ENCODE measurements around the gene TNFRSF8.
A peak's percentile ranks its signal among the peaks of the same experiment; 100 is the strongest.
"Not testable (repeated sequence)": the region's sequence is repeated elsewhere in the genome, so short reads cannot be mapped to it uniquely, and the experiment has no call there.

TNFRSF8 gene

DNA sequence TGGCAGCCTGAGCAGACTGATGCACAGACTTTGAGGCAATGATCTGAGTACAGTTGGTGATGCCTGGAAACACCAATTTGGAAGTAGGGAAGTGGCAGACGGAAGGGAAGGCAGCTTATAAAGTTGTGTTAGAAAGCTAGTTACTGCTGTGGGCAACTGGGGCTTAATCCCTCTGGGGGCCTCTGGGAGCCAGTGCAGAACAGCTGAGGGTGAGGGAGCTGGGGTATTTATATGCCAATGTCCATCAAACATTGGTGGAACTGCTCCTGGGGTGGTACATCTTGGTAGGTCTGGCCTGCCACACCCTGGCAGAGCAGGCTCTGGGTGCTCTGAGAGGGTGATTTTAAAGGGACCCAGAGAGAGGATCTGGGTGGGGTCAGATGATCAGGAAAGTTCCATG lies 28.1 kb downstream of the TNFRSF8 start:
- no peak for DNase-seq (ENCODE audit: low read depth in 1 of 2, low spot score in 1 of 2)
- in situ Hi-C loops (cut with HindIII; ENCODE audit: low pct_unique_long_range_greater_than_20kb, low sequenced_read_pairs): no loop called here
- TF ChIP-seq JUND (IDR thresholded peaks at IDR 0.05; ENCODE audit: low read depth): no peak

DNA sequence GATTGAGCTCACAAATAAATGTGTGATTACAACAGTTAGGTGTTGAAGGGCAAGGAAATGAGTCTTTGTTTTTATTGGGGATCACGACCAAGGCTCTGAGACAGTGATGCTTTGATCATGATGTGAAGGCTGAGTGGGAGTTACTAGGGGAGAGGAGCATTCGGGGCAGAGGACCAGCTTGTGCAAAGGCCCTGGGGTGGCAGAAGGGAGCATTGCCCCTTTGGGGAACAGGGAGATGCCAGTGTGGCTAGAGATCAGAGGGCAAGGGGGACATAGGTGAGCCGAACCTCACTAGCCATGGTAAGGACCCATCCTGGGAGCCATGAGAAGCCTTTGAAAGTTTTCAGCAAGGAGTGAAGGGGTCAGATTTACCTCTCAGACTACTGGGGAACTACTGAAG lies 31.1 kb downstream of the TNFRSF8 start:
- no peak for DNase-seq (ENCODE audit: low read depth in 1 of 2, low spot score in 1 of 2)
- TF ChIP-seq JUND (IDR thresholded peaks at IDR 0.05; ENCODE audit: low read depth): no peak
- in situ Hi-C loops (cut with HindIII; ENCODE audit: low pct_unique_long_range_greater_than_20kb, low sequenced_read_pairs): no loop called here

GRCh38 chr1:12095452-12096263 lies 32.6 kb downstream of the TNFRSF8 start:
- no peak for DNase-seq (ENCODE audit: low read depth in 1 of 2, low spot score in 1 of 2)
- TF ChIP-seq JUND (IDR thresholded peaks at IDR 0.05; ENCODE audit: low read depth): no peak
- in situ Hi-C loops (cut with HindIII; ENCODE audit: low pct_unique_long_range_greater_than_20kb, low sequenced_read_pairs): no loop called here

- in situ Hi-C loops (cut with HindIII; ENCODE audit: low pct_unique_long_range_greater_than_20kb, low sequenced_read_pairs): no loop called here
- DNase-seq (ENCODE audit: low read depth in 1 of 2, low spot score in 1 of 2): no peak
- no peak for TF ChIP-seq JUND (IDR thresholded peaks at IDR 0.05; ENCODE audit: low read depth)
Measured at GRCh38 chr1:12096615-12097014, 33.5 kb downstream of the TNFRSF8 start.

DNA sequence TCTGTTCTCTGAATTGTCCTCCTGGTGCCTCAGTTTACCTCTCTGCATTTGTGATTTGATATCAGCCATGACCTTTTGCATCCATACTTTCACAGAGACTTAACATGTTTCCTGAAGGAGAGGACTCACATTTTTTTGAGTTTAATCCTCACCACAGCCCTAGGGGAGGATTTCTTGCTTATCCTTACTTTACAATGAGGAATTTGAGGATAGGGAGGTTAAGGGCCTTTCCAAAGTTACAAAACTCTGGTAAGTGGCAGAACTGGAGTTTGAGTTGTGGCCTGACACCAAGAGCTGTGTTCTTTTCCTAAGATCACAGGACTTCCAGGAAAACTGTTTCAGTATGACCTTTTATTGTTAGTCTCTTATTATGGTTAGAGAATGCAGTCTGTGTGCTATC lies 34.2 kb downstream of the TNFRSF8 start:
- in situ Hi-C loops (cut with HindIII; ENCODE audit: low pct_unique_long_range_greater_than_20kb, low sequenced_read_pairs): no loop called here
- no peak for TF ChIP-seq JUND (IDR thresholded peaks at IDR 0.05; ENCODE audit: low read depth)
- no peak for DNase-seq (ENCODE audit: low read depth in 1 of 2, low spot score in 1 of 2)

GRCh38 chr1:12098786-12099185 lies 35.7 kb downstream of the TNFRSF8 start:
- in situ Hi-C loops (cut with HindIII; ENCODE audit: low pct_unique_long_range_greater_than_20kb, low sequenced_read_pairs): no loop called here
- TF ChIP-seq JUND (IDR thresholded peaks at IDR 0.05; ENCODE audit: low read depth): no peak
- no peak for DNase-seq (ENCODE audit: low read depth in 1 of 2, low spot score in 1 of 2)

DNA sequence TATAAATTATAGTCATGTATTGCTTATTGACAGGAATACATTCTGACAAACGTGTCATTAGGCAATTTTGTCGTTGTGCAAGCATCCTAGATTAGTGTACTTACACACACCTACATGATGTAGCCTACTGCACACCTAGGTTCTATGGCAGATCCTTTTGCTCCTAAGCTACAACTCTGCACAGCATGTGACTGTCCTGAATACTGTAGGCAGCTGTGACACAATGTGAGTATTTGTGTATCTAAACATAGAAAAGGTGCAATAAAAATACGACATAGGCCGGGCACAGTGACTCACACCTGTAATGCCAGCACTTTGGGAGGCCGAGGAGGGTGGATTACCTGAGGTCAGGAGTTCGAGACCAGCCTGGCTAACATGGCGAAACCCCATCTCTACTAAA lies 36.5 kb downstream of the TNFRSF8 start:
- no peak for TF ChIP-seq JUND (IDR thresholded peaks at IDR 0.05; ENCODE audit: low read depth)
- in situ Hi-C loops (cut with HindIII; ENCODE audit: low pct_unique_long_range_greater_than_20kb, low sequenced_read_pairs): no loop called here
- DNase-seq (ENCODE audit: low read depth in 1 of 2, low spot score in 1 of 2): no peak

DNA sequence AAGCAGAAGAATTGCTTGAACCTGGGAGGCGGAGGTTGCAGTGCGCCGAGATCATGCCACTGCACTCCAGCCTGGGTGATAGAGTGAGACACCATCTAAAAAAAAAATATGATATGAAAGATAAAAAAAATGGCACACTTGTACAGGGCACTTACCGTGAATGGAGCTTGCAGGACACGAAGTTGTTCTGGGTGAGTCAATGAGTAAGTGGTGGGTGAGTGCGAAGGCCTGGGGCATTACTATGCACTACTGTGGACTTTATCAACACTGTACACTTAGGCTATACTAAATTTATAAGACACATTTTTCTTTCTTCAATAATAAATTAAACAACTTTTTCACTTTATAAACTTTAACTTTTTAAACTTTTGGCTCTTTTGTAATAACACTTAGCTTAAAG lies 37.0 kb downstream of the TNFRSF8 start:
- TF ChIP-seq JUND (IDR thresholded peaks at IDR 0.05; ENCODE audit: low read depth): no peak
- in situ Hi-C loops (cut with HindIII; ENCODE audit: low pct_unique_long_range_greater_than_20kb, low sequenced_read_pairs): no loop called here

GRCh38 chr1:12101120-12101519 lies 38.0 kb downstream of the TNFRSF8 start:
- in situ Hi-C loops (cut with HindIII; ENCODE audit: low pct_unique_long_range_greater_than_20kb, low sequenced_read_pairs); DNase-seq (ENCODE audit: low read depth in 1 of 2, low spot score in 1 of 2): not testable (repeated sequence)

More for the DNA sequence above, 37.0 kb downstream of the TNFRSF8 start:
- DNase-seq (ENCODE audit: low read depth in 1 of 2, low spot score in 1 of 2): no peak

DNA sequence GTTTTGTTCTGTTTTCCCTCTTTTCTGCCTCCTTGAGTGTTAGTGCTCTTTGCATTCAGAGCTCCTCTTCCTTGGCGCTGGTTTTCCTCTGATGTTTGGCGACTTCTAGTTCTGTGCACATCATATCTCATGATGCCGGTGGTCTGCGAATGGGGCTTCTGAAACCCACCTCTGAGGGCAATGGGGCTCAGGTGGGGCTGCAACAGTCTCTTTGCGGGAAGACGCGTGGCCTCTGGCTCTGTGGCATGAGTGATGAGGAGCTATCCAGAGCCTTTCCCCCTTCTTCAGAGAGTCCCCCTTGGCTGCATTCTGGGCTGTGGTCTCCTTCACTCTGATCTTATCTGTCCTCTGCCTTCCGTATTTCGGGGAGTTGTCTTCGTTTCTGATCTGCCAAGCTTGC lies 39.0 kb downstream of the TNFRSF8 start:
- DNase-seq (ENCODE audit: low read depth in 1 of 2, low spot score in 1 of 2): no peak
- in situ Hi-C loops (cut with HindIII; ENCODE audit: low pct_unique_long_range_greater_than_20kb, low sequenced_read_pairs): no loop called here
- TF ChIP-seq JUND (IDR thresholded peaks at IDR 0.05; ENCODE audit: low read depth): no peak

DNA sequence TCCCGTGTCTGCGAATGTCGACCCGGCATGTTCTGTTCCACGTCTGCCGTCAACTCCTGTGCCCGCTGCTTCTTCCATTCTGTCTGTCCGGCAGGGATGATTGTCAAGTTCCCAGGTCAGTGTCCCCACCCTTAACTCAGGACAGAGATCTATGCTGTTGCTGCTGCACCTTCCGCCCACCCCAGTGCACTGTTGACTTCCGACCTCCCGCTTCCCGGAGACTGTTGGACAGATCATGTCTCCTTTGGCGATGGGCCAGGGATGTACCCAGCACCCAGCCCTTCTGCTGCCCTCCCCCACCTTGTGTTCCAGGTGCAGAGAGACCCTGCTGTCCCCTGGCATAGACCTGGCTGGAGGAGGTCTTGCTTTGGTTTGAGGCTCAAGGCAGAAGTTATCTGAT lies 41.3 kb downstream of the TNFRSF8 start:
- in situ Hi-C loops (cut with HindIII; ENCODE audit: low pct_unique_long_range_greater_than_20kb, low sequenced_read_pairs): no loop called here

GRCh38 chr1:12106153-12106552 lies 43.0 kb downstream of the TNFRSF8 start:
- in situ Hi-C loops (cut with HindIII; ENCODE audit: low pct_unique_long_range_greater_than_20kb, low sequenced_read_pairs): no loop called here
- DNase-seq (ENCODE audit: low read depth in 1 of 2, low spot score in 1 of 2): no peak
- TF ChIP-seq JUND (IDR thresholded peaks at IDR 0.05; ENCODE audit: low read depth): no peak

More for the DNA sequence above, 41.3 kb downstream of the TNFRSF8 start:
- TF ChIP-seq JUND (IDR thresholded peaks at IDR 0.05; ENCODE audit: low read depth): no peak
- DNase-seq (ENCODE audit: low read depth in 1 of 2, low spot score in 1 of 2): no peak

DNA sequence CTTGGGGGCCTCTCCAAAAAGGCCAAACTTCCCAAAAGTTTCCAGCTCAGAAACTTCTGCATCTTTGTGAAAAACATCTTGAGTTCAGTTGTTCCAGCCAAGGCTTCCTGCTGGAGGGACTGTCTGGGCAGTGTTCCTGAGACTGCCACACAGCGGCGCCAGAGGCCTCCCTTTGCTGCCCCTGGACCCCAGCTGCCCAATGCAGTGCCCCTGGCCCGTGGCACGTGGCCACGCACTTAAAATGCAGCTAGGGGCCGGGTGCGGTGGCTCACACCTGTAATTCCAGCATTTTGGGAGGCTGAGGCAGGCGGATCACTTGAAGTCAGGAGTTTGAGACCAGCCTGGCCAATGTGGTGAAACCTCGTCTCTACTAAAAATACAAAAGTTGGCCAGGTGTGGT lies 43.8 kb downstream of the TNFRSF8 start:
- peak in 1 of 2 experiments; percentile 16 for DNase-seq (ENCODE audit: low read depth in 1 of 2, low spot score in 1 of 2)
- in situ Hi-C loops (cut with HindIII; ENCODE audit: low pct_unique_long_range_greater_than_20kb, low sequenced_read_pairs): not testable (repeated sequence)

- in situ Hi-C loops (cut with HindIII; ENCODE audit: low pct_unique_long_range_greater_than_20kb, low sequenced_read_pairs): no loop called here
- TF ChIP-seq JUND (IDR thresholded peaks at IDR 0.05; ENCODE audit: low read depth): no peak
- DNase-seq (ENCODE audit: low read depth in 1 of 2, low spot score in 1 of 2): no peak
Measured at GRCh38 chr1:12107718-12108117, 44.6 kb downstream of the TNFRSF8 start.
